Suprapubic skin (tissue), 4 donors: Measurements from ENCODE around the gene ALDH1L1.

Source experiments
- EP300 ChIP-seq: sonication (generic); formaldehyde crosslinking; IDR thresholded peaks from one replicate; pipeline ENCODE4 v1.6.1; 2017; ENCODE audit warnings: antibody characterized with exemption
- POLR2A ChIP-seq, 2 donors: fragments of 450-650 bp; IDR thresholded peaks; one replicate each; pipeline ENCODE4 v1.6.1; 2017; ENCODE audit warnings: antibody characterized with exemption in 2 of 2, mild to moderate bottlenecking in 2 of 2, moderate library complexity in 2 of 2
- POLR2AphosphoS5 ChIP-seq, 3 donors: sonication (generic); formaldehyde crosslinking; IDR thresholded peaks; one replicate each; pipeline ENCODE4 v1.6.1; 2017; ENCODE audit warnings: antibody characterized with exemption in 3 of 3
- TF ChIP-seq, protein P1 (sequence below), 2 donors: fragments of 200-600 bp in 1 of 2; fragments of 450-650 bp in 1 of 2; sonication (generic) in 1 of 2; IDR thresholded peaks; one replicate each; pipeline ENCODE4 v1.5.1; 2016 to 2019; ENCODE audit warnings: antibody characterized with exemption in 2 of 2, mild to moderate bottlenecking in 1 of 2, moderate library complexity in 1 of 2

- TF ChIP-seq POLR2A (IDR thresholded peaks at IDR 0.05) (no peak), POLR2AphosphoS5 (IDR thresholded peaks at IDR 0.05) (no peak), EP300 (no peak)
- TF ChIP-seq, protein P1, sequence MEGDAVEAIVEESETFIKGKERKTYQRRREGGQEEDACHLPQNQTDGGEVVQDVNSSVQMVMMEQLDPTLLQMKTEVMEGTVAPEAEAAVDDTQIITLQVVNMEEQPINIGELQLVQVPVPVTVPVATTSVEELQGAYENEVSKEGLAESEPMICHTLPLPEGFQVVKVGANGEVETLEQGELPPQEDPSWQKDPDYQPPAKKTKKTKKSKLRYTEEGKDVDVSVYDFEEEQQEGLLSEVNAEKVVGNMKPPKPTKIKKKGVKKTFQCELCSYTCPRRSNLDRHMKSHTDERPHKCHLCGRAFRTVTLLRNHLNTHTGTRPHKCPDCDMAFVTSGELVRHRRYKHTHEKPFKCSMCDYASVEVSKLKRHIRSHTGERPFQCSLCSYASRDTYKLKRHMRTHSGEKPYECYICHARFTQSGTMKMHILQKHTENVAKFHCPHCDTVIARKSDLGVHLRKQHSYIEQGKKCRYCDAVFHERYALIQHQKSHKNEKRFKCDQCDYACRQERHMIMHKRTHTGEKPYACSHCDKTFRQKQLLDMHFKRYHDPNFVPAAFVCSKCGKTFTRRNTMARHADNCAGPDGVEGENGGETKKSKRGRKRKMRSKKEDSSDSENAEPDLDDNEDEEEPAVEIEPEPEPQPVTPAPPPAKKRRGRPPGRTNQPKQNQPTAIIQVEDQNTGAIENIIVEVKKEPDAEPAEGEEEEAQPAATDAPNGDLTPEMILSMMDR (IDR thresholded peaks at IDR 0.05) = no peak
Observed at GRCh38 chr3:126060613-126061145, 119.7 kb downstream of the ALDH1L1 start.
